Kidney epithelial cell (primary cell): ENCODE data around the gene MVB12B. TPM values are rescaled to one million over a fixed set of nuclear protein-coding genes. Genes with fewer than 3 reads are reported as not detected.

Source experiments
- DNase-seq: peaks from one replicate; pipeline ENCODE4 v3.0.0-alpha.2; 2010; ENCODE audit warnings: low read depth
- H3K27me3 ChIP-seq: 2 replicates; pipeline ENCODE4 v1.6.0; 2011; ENCODE audit warnings: low read length; ENCODE audit not compliant: control insufficient read depth, insufficient read depth
- H3K36me3 ChIP-seq: 2 replicates; pipeline ENCODE4 v1.5.1; 2011; ENCODE audit warnings: low read length; ENCODE audit not compliant: control insufficient read depth, insufficient read depth
- H3K4me3 ChIP-seq: 2 replicates; pipeline ENCODE4 v1.5.1; 2011; ENCODE audit warnings: low read depth, mild to moderate bottlenecking, control low read depth, low read length
- total RNA-seq: library from RNA; depleted of rRNA; stranded (reverse); fragments of >200 nt; gene quantifications from 2 replicates; pipeline ENCODE4 v1.2.3, GENCODE V29; 2015
- TF ChIP-seq, protein P1 (sequence below): IDR thresholded peaks from 2 replicates; pipeline ENCODE4 v1.5.1; 2011; ENCODE audit warnings: mild to moderate bottlenecking, moderate library complexity, low read length, control low read depth, inconsistent platforms; ENCODE audit not compliant: insufficient read depth, poor library complexity, severe bottlenecking

MVB12B gene
- total RNA-seq, 1 donor from 2014 or later, result 13.1 TPM

DNA sequence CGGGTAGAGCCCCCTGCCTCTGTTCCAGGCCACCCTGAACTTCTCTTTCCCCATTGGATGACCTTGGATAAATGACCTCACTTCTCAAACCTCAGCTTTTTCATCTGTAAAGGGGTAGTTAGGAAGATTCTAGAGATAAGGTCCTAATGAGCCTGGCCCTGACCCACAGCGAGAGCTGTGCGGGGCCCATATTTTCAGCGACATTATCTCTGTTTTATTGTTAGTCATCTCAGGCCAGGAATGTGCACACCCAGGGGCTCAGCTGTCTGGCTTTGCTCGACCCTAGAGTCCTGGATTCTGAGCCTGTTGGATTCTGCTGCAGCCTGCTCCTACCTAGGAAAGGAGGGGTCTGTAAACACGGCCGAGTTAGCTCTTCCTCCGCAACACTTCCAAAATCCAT is 205.9 kb downstream of the MVB12B start:
- Histone ChIP-seq H3K4me3 (no peak overlapping the region), H3K27me3 (peaks cover 42% of the 10 kb centered on the region), H3K36me3 (no peaks in the 10 kb centered on the region)
- TF ChIP-seq, protein P1, sequence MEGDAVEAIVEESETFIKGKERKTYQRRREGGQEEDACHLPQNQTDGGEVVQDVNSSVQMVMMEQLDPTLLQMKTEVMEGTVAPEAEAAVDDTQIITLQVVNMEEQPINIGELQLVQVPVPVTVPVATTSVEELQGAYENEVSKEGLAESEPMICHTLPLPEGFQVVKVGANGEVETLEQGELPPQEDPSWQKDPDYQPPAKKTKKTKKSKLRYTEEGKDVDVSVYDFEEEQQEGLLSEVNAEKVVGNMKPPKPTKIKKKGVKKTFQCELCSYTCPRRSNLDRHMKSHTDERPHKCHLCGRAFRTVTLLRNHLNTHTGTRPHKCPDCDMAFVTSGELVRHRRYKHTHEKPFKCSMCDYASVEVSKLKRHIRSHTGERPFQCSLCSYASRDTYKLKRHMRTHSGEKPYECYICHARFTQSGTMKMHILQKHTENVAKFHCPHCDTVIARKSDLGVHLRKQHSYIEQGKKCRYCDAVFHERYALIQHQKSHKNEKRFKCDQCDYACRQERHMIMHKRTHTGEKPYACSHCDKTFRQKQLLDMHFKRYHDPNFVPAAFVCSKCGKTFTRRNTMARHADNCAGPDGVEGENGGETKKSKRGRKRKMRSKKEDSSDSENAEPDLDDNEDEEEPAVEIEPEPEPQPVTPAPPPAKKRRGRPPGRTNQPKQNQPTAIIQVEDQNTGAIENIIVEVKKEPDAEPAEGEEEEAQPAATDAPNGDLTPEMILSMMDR, result no peak
- no peak for DNase-seq

DNA sequence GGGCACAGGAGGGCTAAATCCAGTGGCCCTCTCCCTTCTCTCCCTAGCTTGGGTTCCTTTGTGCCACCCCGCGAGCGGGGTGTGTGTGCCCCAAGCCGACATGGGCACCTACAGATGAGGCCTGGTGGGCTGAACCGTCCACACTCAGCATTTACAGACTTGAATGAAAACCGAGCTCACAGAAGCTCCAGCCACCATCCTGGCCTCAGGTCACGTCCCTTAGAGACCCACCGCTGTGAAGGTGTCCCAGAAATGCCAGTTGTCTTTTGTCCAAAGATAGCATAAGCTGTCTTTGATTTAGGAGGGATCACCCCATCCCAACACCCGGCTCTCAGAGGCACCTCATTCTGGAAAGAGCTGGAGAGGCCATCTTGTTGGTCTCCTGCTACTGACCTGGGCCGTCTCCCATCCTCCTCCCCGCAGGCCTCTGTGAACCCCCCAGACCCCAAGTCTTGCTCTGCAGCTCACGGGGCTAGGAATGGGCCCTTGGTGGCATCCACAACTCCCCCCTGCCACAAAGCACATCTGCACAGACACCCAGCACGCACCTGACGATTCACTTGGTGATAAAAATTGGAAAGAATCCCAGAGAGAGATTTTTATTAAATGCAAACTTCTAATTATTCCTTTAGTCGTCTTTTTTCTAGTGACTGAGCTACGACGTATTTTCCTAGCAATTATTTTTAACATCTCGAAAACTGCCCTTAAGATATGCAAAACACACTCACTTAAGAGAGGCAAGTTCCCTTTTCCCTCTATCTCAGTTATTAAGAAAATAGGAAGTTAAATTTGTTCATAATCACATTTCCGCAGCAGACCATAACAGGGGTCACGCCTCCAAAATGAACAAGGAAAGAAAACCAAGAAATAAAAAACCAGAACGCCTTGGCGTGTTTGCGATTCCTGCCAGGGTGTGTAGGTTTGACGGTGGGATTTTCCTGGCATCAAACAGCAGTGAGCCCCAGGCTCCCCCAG is 206.6 kb downstream of the MVB12B start:
- H3K27me3 ChIP-seq, result peaks cover 47% of the 10 kb centered on the region
- DNase-seq, result no peak

DNA sequence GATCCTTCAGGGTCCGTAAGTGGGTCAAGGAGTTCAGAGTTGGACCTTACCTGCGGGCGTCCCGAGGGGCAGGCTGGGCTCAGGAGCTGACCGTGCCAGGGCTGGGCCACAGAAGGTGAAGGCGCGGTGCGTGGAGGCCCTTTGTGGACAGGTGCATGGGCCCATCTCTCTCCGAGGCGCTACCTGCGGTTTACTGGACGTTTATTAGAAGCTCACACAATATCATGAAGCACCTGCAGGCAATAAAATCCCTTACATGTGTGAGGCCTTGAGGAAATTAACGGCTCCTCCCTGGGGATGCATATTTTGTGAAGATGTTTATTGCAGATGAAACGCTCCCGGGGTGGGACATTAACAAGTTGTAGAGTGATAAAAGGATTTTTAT is 207.3 kb downstream of the MVB12B start:
- no peaks in the 10 kb centered on the region for H3K36me3 ChIP-seq
- TF ChIP-seq, protein P1, result no peak
- no peak for DNase-seq
- H3K4me3 ChIP-seq, result no peak overlapping the region
- peaks cover 44% of the 10 kb centered on the region for H3K27me3 ChIP-seq

More for the DNA sequence above, 206.6 kb downstream of the MVB12B start:
- Histone ChIP-seq H3K4me3 (no peak overlapping the region), H3K36me3 (no peaks in the 10 kb centered on the region)
- TF ChIP-seq, protein P1, result no peak

DNA sequence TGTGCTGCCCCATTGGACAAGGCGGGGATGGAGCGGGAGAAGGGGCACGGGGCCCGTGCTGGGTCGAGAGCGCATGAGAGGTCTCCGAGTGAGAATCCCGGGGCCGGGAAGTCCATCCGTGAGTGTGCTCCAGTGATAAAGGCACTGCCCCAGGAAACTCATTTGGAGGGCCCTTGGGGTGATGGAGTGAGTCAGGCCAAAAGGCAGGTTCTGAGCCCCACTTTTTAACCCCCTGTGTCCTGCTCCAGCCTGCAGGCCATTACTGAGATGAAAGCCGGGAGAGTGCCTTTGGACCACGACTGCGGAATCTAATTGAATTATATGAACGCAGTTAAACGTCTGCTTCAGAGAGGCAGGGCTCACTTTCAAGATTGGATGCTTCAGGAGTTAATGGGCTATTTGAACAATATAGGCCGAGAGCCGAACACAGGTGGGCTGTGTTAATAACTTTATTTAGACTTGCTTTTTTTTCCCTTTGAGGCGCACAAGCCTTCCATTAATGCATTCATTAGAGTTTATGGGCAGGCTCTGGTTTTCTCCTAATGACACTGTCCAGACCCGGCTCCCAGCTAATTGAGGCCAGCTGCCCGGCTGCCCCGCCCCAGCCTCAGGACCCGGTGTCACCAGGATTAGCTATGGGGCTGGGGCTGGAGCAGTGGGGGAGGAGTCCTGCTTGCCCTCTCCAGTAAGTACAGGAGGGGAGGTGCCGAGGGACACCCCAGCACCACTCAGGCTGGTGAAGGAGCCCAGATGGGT is 208.0 kb downstream of the MVB12B start:
- Histone ChIP-seq H3K36me3 (no peaks in the 10 kb centered on the region), H3K27me3 (peaks cover 44% of the 10 kb centered on the region), H3K4me3 (no peak overlapping the region)
- TF ChIP-seq, protein P1, result no peak
- no peak for DNase-seq

DNA sequence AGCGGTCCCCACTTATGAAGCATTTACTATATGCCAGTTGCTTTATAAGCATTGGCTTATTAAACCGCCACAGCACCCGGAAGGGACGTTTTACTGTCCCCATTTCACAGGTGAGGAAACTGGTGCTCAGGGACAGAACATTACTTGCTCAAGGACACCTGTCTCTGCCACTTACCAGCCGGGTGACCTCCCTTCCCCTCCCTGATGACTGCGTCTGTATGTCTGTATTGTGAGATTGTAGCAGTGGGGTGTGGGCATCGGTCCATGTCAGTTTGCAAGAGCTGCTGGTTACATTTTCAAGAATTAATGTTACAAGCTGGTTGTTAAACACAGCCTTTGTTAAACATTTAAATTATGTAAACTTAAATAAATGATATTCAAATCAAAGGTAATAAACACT is 209.5 kb downstream of the MVB12B start:
- Histone ChIP-seq H3K27me3 (peaks cover 43% of the 10 kb centered on the region), H3K36me3 (no peaks in the 10 kb centered on the region), H3K4me3 (no peak overlapping the region)
- DNase-seq, result no peak
- TF ChIP-seq, protein P1, result no peak
